IMR-90 (cell line): ENCODE results near the gene CENATAC.
A peak's percentile ranks its signal among the peaks of the same experiment; 100 is the strongest.

Experiments used
- CTCF ChIP-seq: conservative IDR thresholded peaks from 2 replicates; pipeline ENCODE4 v1.5.1; 2012; ENCODE audit warnings: mild to moderate bottlenecking, low read depth, low read length, improper control_type of control experiment
- RFX5 ChIP-seq: IDR thresholded peaks from 2 replicates; pipeline ENCODE4 v1.8.0; 2012; ENCODE audit warnings: low read depth, mild to moderate bottlenecking, low read length, moderate library complexity

DNA sequence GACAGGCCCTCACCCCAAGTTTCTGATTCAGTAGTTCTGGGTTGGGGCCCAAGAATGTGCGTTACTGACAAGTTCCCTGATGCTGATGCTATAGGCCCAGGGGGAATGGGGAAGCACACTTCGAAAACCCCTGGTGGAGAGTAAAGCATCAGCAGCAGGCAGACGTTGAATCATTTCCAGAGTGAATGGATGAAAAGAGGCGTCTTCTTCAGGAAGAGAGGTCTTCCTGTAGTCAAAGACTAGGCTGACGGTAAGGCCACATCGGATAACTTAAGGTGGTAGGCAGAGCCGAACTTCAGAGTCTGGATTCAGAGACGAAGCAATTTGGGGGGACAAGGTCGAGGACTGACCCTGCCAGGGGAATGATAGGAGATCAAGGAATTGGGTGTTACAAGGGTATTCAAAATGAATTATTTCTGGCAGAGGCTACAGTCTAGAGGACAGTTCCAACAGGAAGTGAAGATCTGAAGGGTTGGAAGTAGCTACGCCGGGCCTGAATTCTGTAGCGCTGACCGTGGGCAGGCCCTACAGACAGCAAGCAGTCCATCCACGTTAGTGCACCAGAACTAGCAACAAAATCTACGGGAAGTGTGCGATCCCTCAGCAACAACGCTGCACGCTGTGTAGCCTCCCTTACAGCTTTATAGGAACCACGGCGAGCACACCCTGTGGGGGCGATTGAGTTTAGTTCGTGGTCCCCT, 862 bp upstream of the CENATAC start:
- TF ChIP-seq CTCF, result peak; percentile 27; the same call in 1 of the 2 replicates
- TF ChIP-seq RFX5, result no peak
